ENCODE data around the gene TCF20.

TCF20 gene

DNA sequence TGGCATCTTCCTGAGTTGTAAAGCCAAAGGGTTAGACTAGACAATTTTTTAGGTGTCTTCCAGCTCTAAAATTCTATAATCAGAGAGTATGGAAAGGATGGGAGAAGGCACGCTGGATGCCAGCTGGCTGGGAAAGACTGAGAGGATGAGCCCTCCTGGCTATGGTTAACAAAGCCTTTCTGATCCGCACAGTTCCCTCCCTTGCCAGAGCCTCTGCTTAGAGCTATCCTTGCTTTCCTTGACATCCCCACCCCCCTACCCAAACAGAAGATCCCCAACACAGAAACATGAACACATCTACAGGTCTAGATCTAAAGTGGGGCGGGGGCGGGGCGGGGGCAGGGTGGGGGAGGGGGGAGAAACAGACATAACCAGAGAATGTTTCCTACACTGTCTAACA, 6.5 kb downstream of the TCF20 start:
- Histone ChIP-seq H3K4me3 (ENCODE audit: low read length, poor library complexity, severe bottlenecking) (no peak overlapping the region), H3K4me1 (ENCODE audit: insufficient read depth, low read length, poor library complexity, severe bottlenecking) (peaks cover 68% of the 10 kb centered on the region), H2AFZ (ENCODE audit: low read length) (no peak overlapping the region), H3K4me2 (ENCODE audit: low read depth, low read length, poor library complexity, severe bottlenecking) (peak overlapping the region; percentile 13), H3K9me3 (ENCODE audit: insufficient read depth, low read depth, low read length) (no peaks in the 10 kb centered on the region), H3F3A (ENCODE audit: low read depth) (no peaks in the 10 kb centered on the region; the same call in 1 of the 2 replicates), H4K20me1 (ENCODE audit: insufficient read depth, low read length, poor library complexity, severe bottlenecking) (peaks cover 97% of the 10 kb centered on the region), H3K9me2 (replicated peaks; ENCODE audit: low read depth, low read length) (no peaks in the 10 kb centered on the region), H3K79me2 (ENCODE audit: insufficient read depth, low read length) (peaks cover 98% of the 10 kb centered on the region), H3K9ac (ENCODE audit: low read depth, low read length, poor library complexity, severe bottlenecking) (no peak overlapping the region), H3K36me3 (ENCODE audit: insufficient read depth, low read length) (no peaks in the 10 kb centered on the region), H3K27me3 (ENCODE audit: insufficient read depth, low read length, poor library complexity, severe bottlenecking) (no peaks in the 10 kb centered on the region)
- TF ChIP-seq, protein P1, sequence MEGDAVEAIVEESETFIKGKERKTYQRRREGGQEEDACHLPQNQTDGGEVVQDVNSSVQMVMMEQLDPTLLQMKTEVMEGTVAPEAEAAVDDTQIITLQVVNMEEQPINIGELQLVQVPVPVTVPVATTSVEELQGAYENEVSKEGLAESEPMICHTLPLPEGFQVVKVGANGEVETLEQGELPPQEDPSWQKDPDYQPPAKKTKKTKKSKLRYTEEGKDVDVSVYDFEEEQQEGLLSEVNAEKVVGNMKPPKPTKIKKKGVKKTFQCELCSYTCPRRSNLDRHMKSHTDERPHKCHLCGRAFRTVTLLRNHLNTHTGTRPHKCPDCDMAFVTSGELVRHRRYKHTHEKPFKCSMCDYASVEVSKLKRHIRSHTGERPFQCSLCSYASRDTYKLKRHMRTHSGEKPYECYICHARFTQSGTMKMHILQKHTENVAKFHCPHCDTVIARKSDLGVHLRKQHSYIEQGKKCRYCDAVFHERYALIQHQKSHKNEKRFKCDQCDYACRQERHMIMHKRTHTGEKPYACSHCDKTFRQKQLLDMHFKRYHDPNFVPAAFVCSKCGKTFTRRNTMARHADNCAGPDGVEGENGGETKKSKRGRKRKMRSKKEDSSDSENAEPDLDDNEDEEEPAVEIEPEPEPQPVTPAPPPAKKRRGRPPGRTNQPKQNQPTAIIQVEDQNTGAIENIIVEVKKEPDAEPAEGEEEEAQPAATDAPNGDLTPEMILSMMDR (conservative IDR thresholded peaks at IDR 0.05; ENCODE audit: low read length), result no peak
- no peak for TF ChIP-seq EZH2phosphoT487 (IDR thresholded peaks at IDR 0.05; ENCODE audit: borderline replicate concordance)

DNA sequence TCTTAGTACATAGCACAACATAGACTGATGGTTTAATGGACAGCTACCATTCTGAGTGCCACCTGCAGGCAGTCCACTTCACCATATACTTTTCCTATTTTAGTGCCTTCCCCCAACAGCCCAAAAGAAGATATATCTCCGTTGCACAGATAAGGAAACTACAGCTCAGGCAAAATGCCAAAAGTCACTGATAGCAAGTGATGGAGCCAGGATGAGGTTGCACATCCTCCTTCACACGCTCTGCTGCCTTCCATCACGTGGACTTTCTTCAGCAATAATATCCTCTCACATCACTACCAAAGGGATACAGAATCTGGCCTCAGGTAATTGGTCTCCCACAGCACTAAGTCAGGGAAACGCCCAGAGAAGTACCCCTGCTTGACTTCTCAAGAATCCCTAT, 7.5 kb downstream of the TCF20 start:
- Histone ChIP-seq H3K36me3 (ENCODE audit: insufficient read depth, low read length) (no peaks in the 10 kb centered on the region), H3K4me2 (ENCODE audit: low read depth, low read length, poor library complexity, severe bottlenecking) (no peak overlapping the region), H3K4me3 (ENCODE audit: low read length, poor library complexity, severe bottlenecking) (no peak overlapping the region), H3K9me3 (ENCODE audit: insufficient read depth, low read depth, low read length) (no peaks in the 10 kb centered on the region), H3K4me1 (ENCODE audit: insufficient read depth, low read length, poor library complexity, severe bottlenecking) (peaks cover 60% of the 10 kb centered on the region), H3K9me2 (replicated peaks; ENCODE audit: low read depth, low read length) (no peaks in the 10 kb centered on the region), H2AFZ (ENCODE audit: low read length) (no peak overlapping the region), H3K9ac (ENCODE audit: low read depth, low read length, poor library complexity, severe bottlenecking) (no peak overlapping the region), H3F3A (ENCODE audit: low read depth) (no peaks in the 10 kb centered on the region), H4K20me1 (ENCODE audit: insufficient read depth, low read length, poor library complexity, severe bottlenecking) (peaks cover 97% of the 10 kb centered on the region), H3K27me3 (ENCODE audit: insufficient read depth, low read length, poor library complexity, severe bottlenecking) (no peaks in the 10 kb centered on the region), H3K79me2 (ENCODE audit: insufficient read depth, low read length) (peaks cover 98% of the 10 kb centered on the region)
- no peak for TF ChIP-seq EZH2phosphoT487 (IDR thresholded peaks at IDR 0.05; ENCODE audit: borderline replicate concordance)
- TF ChIP-seq, protein P1 (conservative IDR thresholded peaks at IDR 0.05; ENCODE audit: low read length), result peak; percentile 17; the same call in 1 of the 2 replicates

DNA sequence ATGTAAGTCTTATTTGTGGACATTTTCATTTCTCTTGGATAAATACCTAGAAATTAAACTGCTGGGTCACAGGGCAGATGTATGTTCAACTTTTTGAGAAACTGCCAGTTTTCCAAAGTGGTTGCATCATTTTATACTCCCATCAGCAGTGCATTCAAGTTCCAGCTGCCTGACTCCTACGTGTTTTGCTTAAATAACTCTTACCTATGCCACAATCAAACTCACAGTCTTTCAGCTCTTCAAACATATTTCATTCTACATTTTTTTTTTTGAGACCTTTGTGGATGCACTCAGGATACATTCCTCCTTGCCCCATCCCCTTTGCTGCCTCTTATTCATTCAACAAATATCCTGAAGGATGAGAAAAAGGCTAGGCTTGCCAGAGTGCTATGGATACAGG, 9.2 kb downstream of the TCF20 start:
- Histone ChIP-seq H3K27me3 (ENCODE audit: insufficient read depth, low read length, poor library complexity, severe bottlenecking) (no peaks in the 10 kb centered on the region), H2AFZ (ENCODE audit: low read length) (no peak overlapping the region), H3K79me2 (ENCODE audit: insufficient read depth, low read length) (peaks cover 98% of the 10 kb centered on the region), H4K20me1 (ENCODE audit: insufficient read depth, low read length, poor library complexity, severe bottlenecking) (peaks cover 99% of the 10 kb centered on the region), H3K9me3 (ENCODE audit: insufficient read depth, low read depth, low read length) (no peaks in the 10 kb centered on the region), H3K9me2 (replicated peaks; ENCODE audit: low read depth, low read length) (no peaks in the 10 kb centered on the region), H3K4me1 (ENCODE audit: insufficient read depth, low read length, poor library complexity, severe bottlenecking) (peaks cover 51% of the 10 kb centered on the region), H3F3A (ENCODE audit: low read depth) (no peaks in the 10 kb centered on the region), H3K9ac (ENCODE audit: low read depth, low read length, poor library complexity, severe bottlenecking) (no peak overlapping the region), H3K4me3 (ENCODE audit: low read length, poor library complexity, severe bottlenecking) (no peak overlapping the region), H3K36me3 (ENCODE audit: insufficient read depth, low read length) (no peaks in the 10 kb centered on the region), H3K4me2 (ENCODE audit: low read depth, low read length, poor library complexity, severe bottlenecking) (no peak overlapping the region)
- TF ChIP-seq EZH2phosphoT487 (IDR thresholded peaks at IDR 0.05; ENCODE audit: borderline replicate concordance), result no peak
- TF ChIP-seq, protein P1 (conservative IDR thresholded peaks at IDR 0.05; ENCODE audit: low read length), result no peak

Data from Loucy (cell line).